ENCODE data around the gene EPS15. TPM values are rescaled to one million over a fixed set of nuclear protein-coding genes. Genes with fewer than 3 reads are reported as not detected.
"Not testable (repeated sequence)": the region's sequence is repeated elsewhere in the genome, so short reads cannot be mapped to it uniquely, and the experiment has no call there.

EPS15 gene
- total RNA-seq, 1 donor from 2014 or later = 81.4 TPM

DNA sequence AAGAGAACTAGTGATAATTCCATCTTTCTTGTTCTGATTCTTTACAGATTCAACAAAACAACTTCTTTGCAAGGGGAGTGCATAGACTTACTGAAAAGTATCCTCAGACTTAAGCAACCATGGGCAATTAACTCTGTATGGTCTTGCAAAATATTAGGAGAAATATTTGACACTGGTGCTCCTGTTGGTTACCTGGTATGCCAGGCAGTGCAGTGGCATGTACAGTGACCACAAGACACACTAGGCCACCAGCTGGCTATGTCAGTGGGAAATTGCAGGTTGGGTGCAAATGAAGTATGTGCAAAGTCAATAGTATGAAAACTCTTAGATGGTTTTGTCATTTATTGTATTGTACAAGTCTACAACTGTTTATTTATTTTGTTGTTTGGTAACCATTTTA lies 34.5 kb downstream of the EPS15 start:
- H3K36me3 Mint-ChIP-seq (ENCODE audit: low read depth) = peaks cover 2% of the 10 kb centered on the region
- TF ChIP-seq, protein P1, sequence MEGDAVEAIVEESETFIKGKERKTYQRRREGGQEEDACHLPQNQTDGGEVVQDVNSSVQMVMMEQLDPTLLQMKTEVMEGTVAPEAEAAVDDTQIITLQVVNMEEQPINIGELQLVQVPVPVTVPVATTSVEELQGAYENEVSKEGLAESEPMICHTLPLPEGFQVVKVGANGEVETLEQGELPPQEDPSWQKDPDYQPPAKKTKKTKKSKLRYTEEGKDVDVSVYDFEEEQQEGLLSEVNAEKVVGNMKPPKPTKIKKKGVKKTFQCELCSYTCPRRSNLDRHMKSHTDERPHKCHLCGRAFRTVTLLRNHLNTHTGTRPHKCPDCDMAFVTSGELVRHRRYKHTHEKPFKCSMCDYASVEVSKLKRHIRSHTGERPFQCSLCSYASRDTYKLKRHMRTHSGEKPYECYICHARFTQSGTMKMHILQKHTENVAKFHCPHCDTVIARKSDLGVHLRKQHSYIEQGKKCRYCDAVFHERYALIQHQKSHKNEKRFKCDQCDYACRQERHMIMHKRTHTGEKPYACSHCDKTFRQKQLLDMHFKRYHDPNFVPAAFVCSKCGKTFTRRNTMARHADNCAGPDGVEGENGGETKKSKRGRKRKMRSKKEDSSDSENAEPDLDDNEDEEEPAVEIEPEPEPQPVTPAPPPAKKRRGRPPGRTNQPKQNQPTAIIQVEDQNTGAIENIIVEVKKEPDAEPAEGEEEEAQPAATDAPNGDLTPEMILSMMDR (IDR thresholded peaks at IDR 0.05) = no peak
- H3K9me3 Mint-ChIP-seq (ENCODE audit: low read depth) = no peaks in the 10 kb centered on the region
- peaks cover 33% of the 10 kb centered on the region for H3K4me1 Mint-ChIP-seq (ENCODE audit: low read depth)
- peak overlapping the region; percentile 12 for H3K27ac Mint-ChIP-seq (ENCODE audit: unreplicated experiment)
- no peak for DNase-seq (ENCODE audit: low spot score)
- H3K4me3 Mint-ChIP-seq (ENCODE audit: unreplicated experiment) = no peak overlapping the region
- no peaks in the 10 kb centered on the region for H3K27me3 Mint-ChIP-seq (ENCODE audit: low read depth)

DNA sequence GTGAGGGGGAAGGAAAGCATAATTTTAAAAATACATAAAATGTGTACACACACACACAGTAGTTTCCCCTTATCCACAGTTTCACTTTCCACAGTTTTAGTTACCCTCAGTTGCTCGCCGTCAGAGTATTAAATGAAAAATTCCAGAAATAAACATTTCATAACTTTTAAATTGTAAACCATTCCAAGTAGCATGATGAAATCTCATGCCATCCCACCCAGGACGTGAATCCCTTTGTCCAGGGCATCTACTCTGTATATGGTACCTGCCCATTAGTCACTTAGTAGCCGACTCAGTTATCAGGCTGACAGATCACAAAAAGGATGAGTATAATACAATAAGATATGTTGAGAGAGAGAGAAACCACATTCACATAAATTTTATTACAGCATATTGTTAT lies 36.2 kb downstream of the EPS15 start:
- Mint-ChIP-seq H3K9me3 (ENCODE audit: low read depth) (peaks cover 6% of the 10 kb centered on the region), H3K36me3 (ENCODE audit: low read depth) (peaks cover 10% of the 10 kb centered on the region), H3K27me3 (ENCODE audit: low read depth) (no peaks in the 10 kb centered on the region), H3K27ac (ENCODE audit: unreplicated experiment) (peak overlapping the region; percentile 61), H3K4me3 (ENCODE audit: unreplicated experiment) (no peak overlapping the region), H3K4me1 (ENCODE audit: low read depth) (peaks cover 24% of the 10 kb centered on the region)
- TF ChIP-seq, protein P1 (IDR thresholded peaks at IDR 0.05) = no peak
- DNase-seq (ENCODE audit: low spot score) = no peak

- not testable (repeated sequence) for H3K27ac Mint-ChIP-seq (ENCODE audit: unreplicated experiment); H3K4me3 Mint-ChIP-seq (ENCODE audit: unreplicated experiment); H3K27me3 Mint-ChIP-seq (ENCODE audit: low read depth); DNase-seq (ENCODE audit: low spot score)
- Mint-ChIP-seq H3K36me3 (ENCODE audit: low read depth) (peaks cover 20% of the 10 kb centered on the region), H3K9me3 (ENCODE audit: low read depth) (peaks cover 14% of the 10 kb centered on the region), H3K4me1 (ENCODE audit: low read depth) (peaks cover 18% of the 10 kb centered on the region)
Measured at GRCh38 chr1:51474832-51475620, 44.0 kb downstream of the EPS15 start.

GRCh38 chr1:51473331-51474115 lies 45.5 kb downstream of the EPS15 start:
- Mint-ChIP-seq H3K4me1 (ENCODE audit: low read depth) (peaks cover 18% of the 10 kb centered on the region), H3K9me3 (ENCODE audit: low read depth) (peaks cover 8% of the 10 kb centered on the region), H3K36me3 (ENCODE audit: low read depth) (peaks cover 15% of the 10 kb centered on the region), H3K27me3 (ENCODE audit: low read depth) (no peaks in the 10 kb centered on the region), H3K4me3 (ENCODE audit: unreplicated experiment) (no peak overlapping the region), H3K27ac (ENCODE audit: unreplicated experiment) (peak overlapping the region; percentile 24)
- no peak for DNase-seq (ENCODE audit: low spot score)
- TF ChIP-seq, protein P1 (IDR thresholded peaks at IDR 0.05) = no peak

DNA sequence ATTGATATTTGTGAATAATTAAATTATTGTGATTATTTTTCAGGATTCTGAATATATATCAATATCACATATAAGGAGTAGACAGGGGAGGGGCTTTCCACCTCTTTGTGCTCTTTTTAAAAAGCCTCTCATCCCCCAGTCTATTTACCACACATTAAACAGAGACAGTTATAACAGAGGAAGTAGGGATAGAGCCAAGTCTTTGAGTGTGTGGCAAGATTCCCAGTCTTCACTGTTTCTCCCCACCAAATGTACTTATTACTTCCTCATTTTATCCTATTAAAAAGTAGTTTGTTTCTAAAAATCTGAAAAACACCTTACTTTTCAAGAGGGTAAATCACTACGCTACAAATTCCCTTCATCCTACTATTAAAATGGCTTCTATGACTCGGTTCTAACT lies 46.7 kb downstream of the EPS15 start:
- no peak for DNase-seq (ENCODE audit: low spot score)
- TF ChIP-seq, protein P1 (IDR thresholded peaks at IDR 0.05) = no peak
- Mint-ChIP-seq H3K27ac (ENCODE audit: unreplicated experiment) (no peak overlapping the region), H3K4me3 (ENCODE audit: unreplicated experiment) (no peak overlapping the region), H3K27me3 (ENCODE audit: low read depth) (no peaks in the 10 kb centered on the region), H3K4me1 (ENCODE audit: low read depth) (peaks cover 18% of the 10 kb centered on the region), H3K9me3 (ENCODE audit: low read depth) (peaks cover 8% of the 10 kb centered on the region), H3K36me3 (ENCODE audit: low read depth) (peaks cover 19% of the 10 kb centered on the region)
